NCI-H526 treated with DMSO at 0.1 percent for 48 hours (cell line): ENCODE data around the gene CD47.

Experiments
- DNase-seq: peaks from one replicate; lab custom pipeline; 2025; lab: John Stamatoyannopoulos, UW

CD47 gene

GRCh38 chr3:108091498-108092250, 843 bp upstream of the CD47 start:
- no peak for DNase-seq

- peak; percentile 29 for DNase-seq
Observed at GRCh38 chr3:108090049-108090700, 656 bp downstream of the CD47 start.

- no peak for DNase-seq
Observed at GRCh38 chr3:108089579-108089978, 1.3 kb downstream of the CD47 start.

- no peak for DNase-seq
Observed at GRCh38 chr3:108088697-108089096, 2.1 kb downstream of the CD47 start.

GRCh38 chr3:108088146-108088545, 2.7 kb downstream of the CD47 start:
- no peak for DNase-seq

- no peak for DNase-seq
Observed at GRCh38 chr3:108086653-108087052, 4.2 kb downstream of the CD47 start.

- DNase-seq: no peak
Observed at GRCh38 chr3:108085810-108086350, 5.0 kb downstream of the CD47 start.

- no peak for DNase-seq
Observed at GRCh38 chr3:108085370-108085769, 5.5 kb downstream of the CD47 start.

GRCh38 chr3:108079877-108080276, 11.0 kb downstream of the CD47 start:
- DNase-seq: no peak

GRCh38 chr3:108079043-108079442, 11.8 kb downstream of the CD47 start:
- DNase-seq: no peak

- DNase-seq: no peak
Observed at GRCh38 chr3:108076564-108076963, 14.3 kb downstream of the CD47 start.

GRCh38 chr3:108073764-108074431, 16.9 kb downstream of the CD47 start:
- no peak for DNase-seq

- DNase-seq: no peak
Observed at GRCh38 chr3:108071368-108071767, 19.5 kb downstream of the CD47 start.

GRCh38 chr3:108070356-108070755, 20.5 kb downstream of the CD47 start:
- DNase-seq: no peak

- no peak for DNase-seq
Observed at GRCh38 chr3:108067768-108068167, 23.1 kb downstream of the CD47 start.

- DNase-seq: no peak
Observed at GRCh38 chr3:108065096-108065495, 25.7 kb downstream of the CD47 start.

- no peak for DNase-seq
Observed at GRCh38 chr3:108064293-108064887, 26.4 kb downstream of the CD47 start.

- no peak for DNase-seq
Observed at GRCh38 chr3:108062051-108062450, 28.8 kb downstream of the CD47 start.

GRCh38 chr3:108060331-108060730, 30.5 kb downstream of the CD47 start:
- no peak for DNase-seq

GRCh38 chr3:108055931-108056330, 34.9 kb downstream of the CD47 start:
- no peak for DNase-seq

- no peak for DNase-seq
Observed at GRCh38 chr3:108054935-108055334, 35.9 kb downstream of the CD47 start.

- DNase-seq: no peak
Observed at GRCh38 chr3:108053483-108053882, 37.3 kb downstream of the CD47 start.
